HG03432 (cell line): ENCODE measurements around the gene FNIP2.
"Not testable (repeated sequence)": the region's sequence is repeated elsewhere in the genome, so short reads cannot be mapped to it uniquely, and the experiment has no call there.

Source experiments
- ATAC-seq: cut with Tn5 transposase; IDR thresholded peaks from one replicate; pipeline ENCODE4 v1.9.1; 2021; ENCODE audit warnings: mild to moderate bottlenecking, moderate library complexity; ENCODE audit not compliant: unreplicated experiment

FNIP2 gene

GRCh38 chr4:158902280-158903078, 133.7 kb downstream of the FNIP2 start:
- not testable (repeated sequence) for ATAC-seq

- no peak for ATAC-seq
Observed at GRCh38 chr4:158903079-158903456, 134.2 kb downstream of the FNIP2 start.

GRCh38 chr4:158903472-158904043, 134.7 kb downstream of the FNIP2 start:
- no peak for ATAC-seq

GRCh38 chr4:158904815-158905214, 136.0 kb downstream of the FNIP2 start:
- ATAC-seq, result no peak

- peak; percentile 90 for ATAC-seq
Observed at GRCh38 chr4:158906073-158906472, 137.2 kb downstream of the FNIP2 start.

- no peak for ATAC-seq
Observed at GRCh38 chr4:158912390-158912789, 143.6 kb downstream of the FNIP2 start.

- ATAC-seq, result no peak
Observed at GRCh38 chr4:158912806-158913205, 144.0 kb downstream of the FNIP2 start.

- no peak for ATAC-seq
Observed at GRCh38 chr4:158913766-158914165, 144.9 kb downstream of the FNIP2 start.

GRCh38 chr4:158914218-158914617, 145.4 kb downstream of the FNIP2 start:
- no peak for ATAC-seq

- ATAC-seq, result no peak
Observed at GRCh38 chr4:158915683-158916241, 146.9 kb downstream of the FNIP2 start.

- ATAC-seq, result not testable (repeated sequence)
Observed at GRCh38 chr4:158920452-158920996, 151.7 kb downstream of the FNIP2 start.

GRCh38 chr4:158927774-158928173, 158.9 kb downstream of the FNIP2 start:
- ATAC-seq, result not testable (repeated sequence)

- ATAC-seq, result no peak
Observed at GRCh38 chr4:158929939-158930638, 161.3 kb downstream of the FNIP2 start.

- no peak for ATAC-seq
Observed at GRCh38 chr4:158930639-158930972, 161.8 kb downstream of the FNIP2 start.

GRCh38 chr4:158933236-158933635, 164.4 kb downstream of the FNIP2 start:
- no peak for ATAC-seq

GRCh38 chr4:158934996-158935669, 166.3 kb downstream of the FNIP2 start:
- no peak for ATAC-seq

GRCh38 chr4:158936238-158936637, 167.4 kb downstream of the FNIP2 start:
- ATAC-seq, result no peak

- no peak for ATAC-seq
Observed at GRCh38 chr4:158938220-158939044, 169.6 kb downstream of the FNIP2 start.

- no peak for ATAC-seq
Observed at GRCh38 chr4:158940271-158940670, 171.4 kb downstream of the FNIP2 start.

GRCh38 chr4:158941321-158941720, 172.5 kb downstream of the FNIP2 start:
- ATAC-seq, result no peak
